BE2C (cell line): ENCODE results near the gene GRK3.
"Not testable (repeated sequence)": the region's sequence is repeated elsewhere in the genome, so short reads cannot be mapped to it uniquely, and the experiment has no call there.

Experiments used
- DNase-seq: peaks from one replicate; pipeline ENCODE4 v3.0.0-alpha.2; 2020
- H3K27me3 ChIP-seq: fragments of 250-450 bp; sonication (Bioruptor Pico); 2 replicates; pipeline ENCODE4 v1.5.1; 2020; ENCODE audit warnings: mild to moderate bottlenecking
- H3K36me3 ChIP-seq: fragments of 250-450 bp; sonication (Bioruptor Pico); 2 replicates; pipeline ENCODE4 v1.5.1; 2020; ENCODE audit warnings: mild to moderate bottlenecking
- H3K4me1 ChIP-seq: fragments of 250-450 bp; sonication (Bioruptor Pico); 2 replicates; pipeline ENCODE4 v1.5.1; 2020
- H3K4me3 ChIP-seq: 2 replicates; pipeline ENCODE4 v1.5.1; 2011; ENCODE audit warnings: low read depth, low read length
- H3K9me3 ChIP-seq: fragments of 250-450 bp; sonication (Bioruptor Pico); 2 replicates; pipeline ENCODE4 v1.5.1; 2020
- TF ChIP-seq, protein P1 (sequence below): IDR thresholded peaks from 2 replicates; pipeline ENCODE4 v1.5.1; 2012; ENCODE audit warnings: mild to moderate bottlenecking, low read depth, low read length

The GRK3 gene

DNA sequence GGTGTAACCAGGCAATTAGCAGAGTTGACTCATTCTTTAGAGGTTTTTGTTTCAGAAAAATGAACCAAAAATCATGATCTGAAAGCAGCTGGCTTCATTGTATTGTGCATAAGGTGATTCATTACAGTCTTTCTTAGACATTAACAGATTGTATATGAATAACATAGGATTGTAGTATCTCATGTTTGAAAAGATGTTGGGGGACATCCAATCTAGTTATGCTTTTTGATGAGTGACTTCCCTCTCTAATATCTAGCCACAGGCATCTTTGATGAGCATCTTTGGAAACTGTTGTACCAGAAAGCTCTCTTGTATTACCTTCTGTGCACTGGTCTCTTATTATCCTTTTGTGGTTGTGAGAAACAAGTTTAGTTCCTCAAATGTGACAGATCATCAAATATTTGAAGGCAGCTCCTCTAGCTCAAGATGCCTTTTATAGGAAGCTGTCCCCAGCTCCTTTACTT is 8.3 kb downstream of the GRK3 start:
- TF ChIP-seq, protein P1, sequence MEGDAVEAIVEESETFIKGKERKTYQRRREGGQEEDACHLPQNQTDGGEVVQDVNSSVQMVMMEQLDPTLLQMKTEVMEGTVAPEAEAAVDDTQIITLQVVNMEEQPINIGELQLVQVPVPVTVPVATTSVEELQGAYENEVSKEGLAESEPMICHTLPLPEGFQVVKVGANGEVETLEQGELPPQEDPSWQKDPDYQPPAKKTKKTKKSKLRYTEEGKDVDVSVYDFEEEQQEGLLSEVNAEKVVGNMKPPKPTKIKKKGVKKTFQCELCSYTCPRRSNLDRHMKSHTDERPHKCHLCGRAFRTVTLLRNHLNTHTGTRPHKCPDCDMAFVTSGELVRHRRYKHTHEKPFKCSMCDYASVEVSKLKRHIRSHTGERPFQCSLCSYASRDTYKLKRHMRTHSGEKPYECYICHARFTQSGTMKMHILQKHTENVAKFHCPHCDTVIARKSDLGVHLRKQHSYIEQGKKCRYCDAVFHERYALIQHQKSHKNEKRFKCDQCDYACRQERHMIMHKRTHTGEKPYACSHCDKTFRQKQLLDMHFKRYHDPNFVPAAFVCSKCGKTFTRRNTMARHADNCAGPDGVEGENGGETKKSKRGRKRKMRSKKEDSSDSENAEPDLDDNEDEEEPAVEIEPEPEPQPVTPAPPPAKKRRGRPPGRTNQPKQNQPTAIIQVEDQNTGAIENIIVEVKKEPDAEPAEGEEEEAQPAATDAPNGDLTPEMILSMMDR = no peak
- Histone ChIP-seq H3K36me3 (peaks cover 54% of the 10 kb centered on the region), H3K4me1 (peaks cover 5% of the 10 kb centered on the region), H3K9me3 (no peaks in the 10 kb centered on the region), H3K27me3 (no peaks in the 10 kb centered on the region), H3K4me3 (no peak overlapping the region)
- no peak for DNase-seq

DNA sequence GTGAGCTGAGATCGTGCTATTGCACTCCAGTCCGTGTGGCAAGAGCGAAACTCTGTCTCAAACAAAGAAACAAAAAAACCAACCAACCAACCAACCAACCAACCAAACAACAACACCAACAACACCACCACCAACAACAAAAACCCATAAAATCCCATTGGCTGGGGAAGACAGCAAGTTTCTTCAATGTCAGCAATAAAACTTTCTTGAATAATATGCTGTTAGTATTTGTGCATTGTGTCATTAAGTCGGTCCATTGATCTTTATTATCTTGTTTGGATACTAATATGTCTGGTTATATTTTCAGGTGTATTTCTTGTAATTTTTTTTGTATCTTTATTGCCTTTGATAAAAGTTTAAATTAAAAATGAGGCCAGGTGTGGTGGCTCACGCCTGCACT is 9.4 kb downstream of the GRK3 start:
- Histone ChIP-seq H3K4me3 (no peak overlapping the region), H3K27me3 (no peaks in the 10 kb centered on the region), H3K9me3 (no peaks in the 10 kb centered on the region), H3K4me1 (peaks cover 5% of the 10 kb centered on the region), H3K36me3 (peaks cover 63% of the 10 kb centered on the region)
- DNase-seq = no peak
- TF ChIP-seq, protein P1 = no peak

DNA sequence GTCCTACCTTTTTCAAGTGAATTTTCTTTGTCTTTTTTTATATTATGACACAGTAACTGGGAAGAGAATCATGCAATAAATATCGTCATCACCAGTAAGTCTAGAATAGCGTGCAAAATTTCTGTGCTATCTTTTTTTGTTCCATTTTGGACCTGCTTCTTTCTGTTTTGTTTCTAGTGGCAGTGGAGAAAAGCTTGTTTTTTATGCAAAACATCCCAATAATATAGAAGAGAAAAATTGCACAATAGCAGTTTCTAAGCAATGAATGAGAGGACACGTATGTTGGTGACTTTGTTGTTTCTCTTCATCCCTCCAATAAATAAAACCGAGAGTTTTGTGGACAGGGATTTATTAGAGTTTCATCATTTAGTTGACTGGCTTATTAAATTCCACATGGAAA is 10.3 kb downstream of the GRK3 start:
- TF ChIP-seq, protein P1 = no peak
- Histone ChIP-seq H3K4me3 (no peak overlapping the region), H3K27me3 (no peaks in the 10 kb centered on the region), H3K36me3 (peaks cover 68% of the 10 kb centered on the region), H3K4me1 (no peaks in the 10 kb centered on the region; the same call in 1 of the 2 replicates), H3K9me3 (no peaks in the 10 kb centered on the region)
- DNase-seq = no peak

DNA sequence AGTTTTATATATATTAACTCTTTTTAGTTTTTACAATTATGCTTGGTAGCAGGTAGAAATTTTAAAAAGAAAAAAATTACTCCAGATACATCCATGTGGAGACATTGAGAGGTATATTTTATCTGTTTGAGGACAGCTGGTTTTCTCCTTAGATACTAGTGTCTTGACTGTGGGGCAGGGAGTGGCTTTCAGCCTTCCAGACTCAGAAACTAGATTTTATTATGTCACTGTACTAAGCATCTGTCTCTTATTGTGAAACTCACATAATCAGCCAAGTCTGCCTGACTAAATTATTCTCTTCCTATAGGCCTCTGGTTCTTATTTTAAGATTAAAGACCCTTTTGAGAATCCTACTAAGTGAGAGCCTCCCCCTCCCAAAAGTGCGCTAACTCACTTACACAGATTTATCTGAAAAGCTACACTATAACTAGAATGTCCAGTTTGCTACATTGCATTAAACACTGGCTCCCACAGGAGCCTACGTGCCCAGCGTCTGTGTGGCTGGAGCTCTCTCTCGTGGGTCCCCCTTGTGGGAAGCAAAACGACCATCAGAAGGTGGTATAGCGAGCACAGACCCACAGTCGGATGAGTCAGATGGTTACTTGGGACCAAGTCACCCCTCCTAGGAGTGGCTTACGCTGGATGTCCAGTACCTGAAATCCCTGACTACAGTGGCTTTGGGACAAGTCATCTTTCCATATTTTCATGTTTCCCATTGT is 11.4 kb downstream of the GRK3 start:
- not testable (repeated sequence) for H3K4me1 ChIP-seq, H3K9me3 ChIP-seq, H3K4me3 ChIP-seq, H3K27me3 ChIP-seq
- TF ChIP-seq, protein P1 = 0 out of 2 replicates have a peak, but pooled peaks have one; percentile 10
- peak; percentile 36 for DNase-seq
- peaks cover 63% of the 10 kb centered on the region for H3K36me3 ChIP-seq

DNA sequence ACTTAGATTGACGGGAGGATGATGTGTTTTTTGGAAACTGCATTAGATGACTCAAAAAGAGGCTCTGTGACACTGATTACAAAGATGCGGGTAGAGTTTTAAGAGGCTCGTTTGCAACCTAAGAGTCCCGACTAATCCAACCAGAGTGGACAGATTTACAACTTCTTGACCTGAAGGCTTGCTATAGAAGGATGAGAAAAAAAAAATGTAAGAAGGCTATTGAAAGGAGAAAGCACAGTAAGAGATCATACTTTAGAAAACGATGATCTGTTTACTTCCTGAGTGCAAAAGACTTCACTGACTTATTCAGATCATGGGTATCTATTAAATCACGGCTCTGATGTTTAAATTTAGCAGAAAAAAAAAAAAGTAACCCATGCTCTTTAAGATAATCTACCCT is 17.0 kb downstream of the GRK3 start:
- not testable (repeated sequence) for DNase-seq, H3K4me3 ChIP-seq, H3K9me3 ChIP-seq

DNA sequence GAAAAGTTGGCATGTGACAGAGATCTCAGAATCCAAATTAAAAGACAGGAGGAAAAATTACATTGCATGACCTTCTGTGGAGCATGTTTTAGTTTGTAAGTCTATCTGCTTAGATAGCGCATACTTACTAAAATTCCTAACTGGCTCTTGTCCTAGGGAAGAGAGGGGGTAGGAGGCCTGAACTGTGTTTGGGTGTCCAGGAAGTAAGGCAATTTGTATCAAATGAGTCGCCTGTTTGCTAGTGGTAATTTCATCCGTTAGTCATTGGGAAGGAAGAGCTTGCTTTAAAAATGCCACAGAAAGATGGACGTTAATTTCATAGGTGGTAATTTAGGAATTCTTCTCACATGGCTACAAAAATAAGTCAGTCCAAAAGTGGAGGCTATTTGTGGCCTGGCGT is 18.5 kb downstream of the GRK3 start:
- peaks cover 30% of the 10 kb centered on the region for H3K36me3 ChIP-seq
- DNase-seq = no peak
- H3K4me3 ChIP-seq = no peak overlapping the region
- no peaks in the 10 kb centered on the region for H3K27me3 ChIP-seq
- no peaks in the 10 kb centered on the region for H3K9me3 ChIP-seq
- peaks cover 7% of the 10 kb centered on the region for H3K4me1 ChIP-seq
- TF ChIP-seq, protein P1 = no peak

More for the DNA sequence above, 17.0 kb downstream of the GRK3 start:
- H3K27me3 ChIP-seq, H3K4me1 ChIP-seq: not testable (repeated sequence)
- peaks cover 39% of the 10 kb centered on the region for H3K36me3 ChIP-seq

DNA sequence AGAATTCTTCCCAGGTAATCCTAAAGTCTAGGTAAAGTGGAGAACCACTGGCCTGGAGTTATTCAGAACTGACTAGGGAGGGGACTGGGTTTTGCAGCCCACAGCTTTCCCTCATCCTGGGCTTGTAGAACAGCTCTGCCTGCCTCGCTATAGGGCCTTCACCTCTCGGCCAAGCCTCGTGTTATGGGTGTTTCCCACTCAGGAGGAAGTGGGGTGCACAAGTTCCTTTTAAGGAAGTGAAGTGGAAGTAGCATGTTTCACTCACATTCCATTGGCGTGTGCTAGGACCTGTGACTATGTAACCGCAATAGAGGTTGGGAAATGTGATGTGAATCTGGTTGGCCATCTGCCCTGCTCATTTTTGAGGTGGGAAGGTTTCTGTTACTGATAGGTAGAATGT is 20.5 kb downstream of the GRK3 start:
- not testable (repeated sequence) for H3K9me3 ChIP-seq, H3K4me1 ChIP-seq, H3K27me3 ChIP-seq, H3K4me3 ChIP-seq, DNase-seq
- H3K36me3 ChIP-seq = peaks cover 15% of the 10 kb centered on the region

DNA sequence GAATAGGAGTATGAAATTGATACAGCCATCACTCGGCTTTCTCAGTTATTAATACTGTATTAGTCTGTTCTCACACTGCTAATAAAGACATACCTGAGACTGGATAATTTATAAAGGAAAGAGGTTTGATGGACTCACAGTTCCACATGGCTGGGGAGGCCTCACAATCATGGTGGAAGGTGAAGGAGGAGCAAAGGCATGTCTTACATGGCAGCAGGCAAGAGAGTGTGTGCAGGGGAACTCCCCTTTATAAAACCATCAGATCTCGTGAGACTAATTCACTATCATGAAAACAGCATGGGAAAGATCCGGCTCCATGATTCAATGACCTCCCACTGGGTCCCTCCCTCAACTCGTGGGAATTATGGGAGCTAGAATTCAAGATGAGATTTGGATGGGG is 25.2 kb downstream of the GRK3 start:
- DNase-seq, H3K27me3 ChIP-seq, H3K4me1 ChIP-seq, H3K4me3 ChIP-seq, H3K9me3 ChIP-seq: not testable (repeated sequence)
- peaks cover 15% of the 10 kb centered on the region for H3K36me3 ChIP-seq

DNA sequence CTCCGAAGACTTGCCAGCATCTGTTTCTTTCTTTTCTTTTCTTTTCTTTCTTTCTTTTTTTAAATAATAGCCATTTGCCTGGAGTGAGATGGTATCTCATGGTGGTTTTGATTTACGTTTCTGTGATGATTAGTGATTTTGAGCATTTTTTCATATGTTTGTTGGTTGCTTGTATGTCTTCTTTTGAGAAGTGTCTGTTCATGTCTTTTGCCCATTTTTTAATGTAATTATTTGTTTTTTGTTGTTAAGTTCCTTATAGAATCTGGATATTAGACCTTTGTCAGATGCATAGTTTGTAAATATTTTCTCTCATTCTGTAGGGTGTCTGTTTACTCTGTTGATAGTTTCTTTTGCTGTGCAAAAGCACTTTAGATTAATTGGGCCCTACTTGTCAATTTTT is 28.8 kb downstream of the GRK3 start:
- H3K4me3 ChIP-seq, H3K9me3 ChIP-seq, H3K4me1 ChIP-seq, H3K27me3 ChIP-seq, DNase-seq: not testable (repeated sequence)
- H3K36me3 ChIP-seq = peaks cover 27% of the 10 kb centered on the region
